GM12875 (cell line): ENCODE data around the gene LBX2.

Experiments
- H3K4me3 ChIP-seq: one replicate; pipeline ENCODE4 v1.5.1; 2011; ENCODE audit warnings: low read depth, low read length, control low read depth
- TF ChIP-seq, protein P1 (sequence below): IDR thresholded peaks from 2 replicates; pipeline ENCODE4 v1.5.1; 2011; ENCODE audit warnings: low read depth, mild to moderate bottlenecking, control low read depth, inconsistent platforms, low read length, moderate library complexity, borderline replicate concordance; ENCODE audit not compliant: insufficient read depth

LBX2 gene

GRCh38 chr2:74537140-74537539 is 37.7 kb upstream of the LBX2 start:
- TF ChIP-seq, protein P1, sequence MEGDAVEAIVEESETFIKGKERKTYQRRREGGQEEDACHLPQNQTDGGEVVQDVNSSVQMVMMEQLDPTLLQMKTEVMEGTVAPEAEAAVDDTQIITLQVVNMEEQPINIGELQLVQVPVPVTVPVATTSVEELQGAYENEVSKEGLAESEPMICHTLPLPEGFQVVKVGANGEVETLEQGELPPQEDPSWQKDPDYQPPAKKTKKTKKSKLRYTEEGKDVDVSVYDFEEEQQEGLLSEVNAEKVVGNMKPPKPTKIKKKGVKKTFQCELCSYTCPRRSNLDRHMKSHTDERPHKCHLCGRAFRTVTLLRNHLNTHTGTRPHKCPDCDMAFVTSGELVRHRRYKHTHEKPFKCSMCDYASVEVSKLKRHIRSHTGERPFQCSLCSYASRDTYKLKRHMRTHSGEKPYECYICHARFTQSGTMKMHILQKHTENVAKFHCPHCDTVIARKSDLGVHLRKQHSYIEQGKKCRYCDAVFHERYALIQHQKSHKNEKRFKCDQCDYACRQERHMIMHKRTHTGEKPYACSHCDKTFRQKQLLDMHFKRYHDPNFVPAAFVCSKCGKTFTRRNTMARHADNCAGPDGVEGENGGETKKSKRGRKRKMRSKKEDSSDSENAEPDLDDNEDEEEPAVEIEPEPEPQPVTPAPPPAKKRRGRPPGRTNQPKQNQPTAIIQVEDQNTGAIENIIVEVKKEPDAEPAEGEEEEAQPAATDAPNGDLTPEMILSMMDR: no peak
- H3K4me3 ChIP-seq: no peak overlapping the region

DNA sequence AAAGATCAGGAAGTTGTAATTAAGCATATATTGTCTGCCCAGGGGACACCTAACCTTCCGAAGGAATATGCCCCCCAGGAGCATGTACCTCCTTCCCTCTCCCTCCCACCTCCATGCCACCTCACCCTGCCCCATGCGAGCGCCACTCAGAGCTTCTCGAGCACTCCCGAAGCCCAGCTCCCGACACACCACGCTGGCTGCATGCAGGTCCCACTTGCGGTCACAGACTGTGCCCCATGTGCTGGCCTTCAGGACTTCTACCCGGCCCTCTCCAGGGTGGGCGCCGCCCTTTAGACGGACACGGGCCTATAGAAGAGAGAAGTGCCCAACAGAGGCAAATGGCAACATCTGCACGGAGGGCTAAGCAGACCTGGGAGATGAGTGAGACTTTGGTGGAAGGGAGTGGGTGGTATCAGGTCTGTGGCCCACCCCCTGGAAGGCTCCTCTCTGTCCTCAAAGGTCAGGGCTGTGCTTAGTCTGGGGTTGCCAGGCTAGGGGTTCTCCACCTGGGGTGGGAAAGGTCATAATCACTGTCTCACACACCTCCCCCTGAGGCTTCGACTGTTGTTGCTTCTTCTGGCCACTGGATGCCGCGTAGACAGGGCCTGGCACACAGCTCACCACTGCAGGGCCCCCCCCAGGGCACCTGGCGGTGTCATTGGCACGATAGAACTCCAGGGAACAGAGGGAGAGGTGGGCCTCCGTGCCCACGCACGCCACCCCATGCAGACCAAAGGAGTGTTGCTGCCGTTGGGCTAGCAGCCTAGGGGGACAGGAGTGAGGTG is 37.0 kb upstream of the LBX2 start:
- H3K4me3 ChIP-seq: no peak overlapping the region
- TF ChIP-seq, protein P1: no peak

DNA sequence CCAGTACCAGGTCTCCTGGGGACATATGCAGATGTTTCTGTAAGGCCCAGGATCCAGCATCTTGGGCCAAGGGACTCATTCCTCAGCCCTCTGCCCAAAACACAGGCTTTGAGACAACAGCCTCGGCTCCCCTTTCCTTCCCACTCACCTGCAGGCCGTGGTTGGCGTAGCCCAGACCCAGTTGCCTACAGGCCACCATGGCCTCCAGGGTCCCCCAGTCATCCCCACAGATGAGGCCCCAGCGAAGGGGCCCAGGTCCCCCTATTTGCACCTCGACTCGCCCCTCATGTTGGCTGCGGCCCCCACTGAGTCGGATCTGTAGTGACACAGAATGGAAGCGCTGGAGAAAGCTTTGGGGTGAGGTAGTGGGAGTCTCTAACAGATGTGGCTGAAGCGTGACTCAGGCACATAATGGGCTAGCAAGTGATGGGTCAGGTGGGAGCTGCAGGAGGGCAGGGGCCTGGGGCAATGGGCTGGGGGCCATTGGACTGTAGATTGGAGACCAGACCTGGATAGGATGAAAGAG is 36.1 kb upstream of the LBX2 start:
- no peak overlapping the region for H3K4me3 ChIP-seq
- TF ChIP-seq, protein P1: no peak

DNA sequence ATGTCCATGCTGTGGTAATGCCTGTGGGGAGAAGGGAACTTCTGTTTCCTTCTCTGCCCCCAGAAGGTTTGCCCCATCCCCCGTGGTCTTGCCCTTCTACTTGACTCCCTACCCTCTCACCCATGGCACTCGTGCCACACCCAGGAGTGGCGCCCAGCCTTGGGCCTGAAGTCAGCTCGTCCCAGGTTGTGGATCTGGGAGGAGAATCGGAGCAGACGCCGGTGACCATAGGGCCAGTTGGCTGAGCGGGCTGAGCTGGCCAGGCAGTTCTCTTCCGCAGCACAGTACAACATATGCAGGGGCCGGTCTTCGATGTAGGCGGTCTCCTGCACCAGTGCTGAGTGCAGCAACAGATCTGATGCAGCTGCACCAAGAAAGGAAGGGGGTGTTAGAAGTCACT is 35.0 kb upstream of the LBX2 start:
- TF ChIP-seq, protein P1: no peak
- no peak overlapping the region for H3K4me3 ChIP-seq

DNA sequence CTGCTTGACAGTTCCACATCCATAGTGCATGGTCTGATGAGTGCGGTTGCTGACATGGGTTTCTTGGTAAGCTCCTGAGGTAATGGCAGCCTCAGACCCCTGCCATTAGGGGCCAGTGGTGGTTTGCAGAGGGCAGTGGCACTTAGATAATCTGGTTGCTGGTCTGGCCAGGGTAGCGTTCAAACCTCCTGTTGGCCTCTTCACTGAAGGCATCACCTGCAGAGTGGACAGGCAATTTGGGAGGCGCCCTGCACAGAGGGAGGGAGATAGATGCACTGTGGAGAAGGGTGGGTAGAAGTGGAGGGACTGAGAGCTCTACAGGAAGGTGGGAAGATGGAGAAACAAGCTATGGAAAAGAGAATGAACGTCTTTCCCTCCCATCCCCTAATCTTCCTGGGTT is 34.1 kb upstream of the LBX2 start:
- TF ChIP-seq, protein P1: no peak
- H3K4me3 ChIP-seq: no peak overlapping the region

GRCh38 chr2:74532222-74532621 is 32.8 kb upstream of the LBX2 start:
- H3K4me3 ChIP-seq: no peak overlapping the region
- TF ChIP-seq, protein P1: peak; percentile 11; the same call in 1 of the 2 replicates

DNA sequence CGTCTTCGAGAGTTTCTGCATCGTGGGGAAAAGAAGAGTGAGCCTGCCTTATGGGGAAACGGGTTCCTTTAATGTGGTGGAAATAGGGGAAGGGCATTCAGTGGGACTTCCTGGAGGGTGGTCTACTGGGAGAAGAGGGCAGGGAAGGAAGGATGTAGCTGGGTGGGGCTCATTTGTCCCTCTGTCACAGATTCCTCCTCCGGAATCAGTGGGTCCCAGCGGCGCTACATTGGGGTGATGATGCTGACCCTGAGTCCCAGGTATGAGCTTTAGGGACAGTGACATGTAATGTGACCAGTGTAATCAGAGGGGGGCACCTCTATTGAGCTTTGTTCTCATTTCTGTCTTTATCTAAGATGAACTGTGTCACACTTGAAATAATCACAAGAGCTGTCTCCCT is 32.3 kb upstream of the LBX2 start:
- peak overlapping the region; percentile 82 for H3K4me3 ChIP-seq

More for the DNA sequence above, 32.3 kb upstream of the LBX2 start:
- TF ChIP-seq, protein P1: no peak
